Hepatocyte (in vitro differentiated cells): ENCODE measurements around the gene HIGD1A. TPM values are rescaled to one million over a fixed set of nuclear protein-coding genes. Genes with fewer than 3 reads are reported as not detected.

Source experiments
- DNase-seq: peaks from one replicate; pipeline ENCODE4 v3.0.0-alpha.2; 2016; ENCODE audit warnings: low spot score
- H2AFZ ChIP-seq: fragments of 200-600 bp; sonication (generic); 2 replicates; pipeline ENCODE4 v1.6.0; 2016; ENCODE audit warnings: antibody characterized with exemption, mild to moderate bottlenecking
- H3K27ac ChIP-seq: fragments of 200-600 bp; sonication (generic); 2 replicates; pipeline ENCODE4 v1.5.1; 2016; ENCODE audit warnings: mild to moderate bottlenecking
- H3K27me3 ChIP-seq: fragments of 200-600 bp; sonication (generic); 2 replicates; pipeline ENCODE4 v1.6.1; 2016
- H3K36me3 ChIP-seq: fragments of 200-600 bp; sonication (generic); replicated peaks from 2 replicates; pipeline ENCODE4 v1.5.1; 2016; ENCODE audit warnings: low read depth; ENCODE audit not compliant: insufficient read depth
- H3K4me1 ChIP-seq: fragments of 200-600 bp; sonication (generic); 2 replicates; pipeline ENCODE4 v1.5.1; 2016; ENCODE audit warnings: mild to moderate bottlenecking, moderate library complexity; ENCODE audit not compliant: insufficient read depth
- H3K4me2 ChIP-seq: fragments of 200-600 bp; sonication (generic); 2 replicates; pipeline ENCODE4 v1.6.0; 2016
- H3K4me3 ChIP-seq: fragments of 200-600 bp; sonication (generic); 2 replicates; pipeline ENCODE4 v1.5.1; 2016; ENCODE audit warnings: mild to moderate bottlenecking
- H3K79me2 ChIP-seq: fragments of 200-600 bp; sonication (generic); 2 replicates; pipeline ENCODE4 v1.6.0; 2017; ENCODE audit warnings: mild to moderate bottlenecking
- H3K9me2 ChIP-seq: fragments of 200-600 bp; sonication (generic); replicated peaks from 2 replicates; pipeline ENCODE4 v1.6.0; 2017; ENCODE audit warnings: mild to moderate bottlenecking; ENCODE audit not compliant: insufficient read depth
- H3K9me3 ChIP-seq: fragments of 200-600 bp; sonication (generic); 2 replicates; pipeline ENCODE4 v1.5.1; 2016; ENCODE audit warnings: low read depth, mild to moderate bottlenecking
- H4K20me1 ChIP-seq: fragments of 200-600 bp; sonication (generic); 2 replicates; pipeline ENCODE4 v1.6.0; 2016; ENCODE audit warnings: mild to moderate bottlenecking; ENCODE audit not compliant: insufficient read depth, poor library complexity, severe bottlenecking
- CTCF ChIP-seq: fragments of 200-600 bp; sonication (generic); IDR thresholded peaks from 2 replicates; pipeline ENCODE4 v1.5.1; 2016; ENCODE audit warnings: antibody characterized with exemption, mild to moderate bottlenecking; ENCODE audit not compliant: poor library complexity
- EZH2 ChIP-seq: fragments of 200-600 bp; sonication (generic); IDR thresholded peaks from 2 replicates; pipeline ENCODE4 v1.6.1; 2016; ENCODE audit warnings: antibody characterized with exemption, mild to moderate bottlenecking, borderline replicate concordance
- EZH2phosphoT487 ChIP-seq: fragments of 200-600 bp; sonication (generic); IDR thresholded peaks from one replicate; pipeline ENCODE4 v1.6.1; 2018; ENCODE audit warnings: antibody characterized with exemption, mild to moderate bottlenecking, low read depth, moderate library complexity; ENCODE audit not compliant: unreplicated experiment, severe bottlenecking
- WGBS: methylation state at CpG from one replicate; pipeline ENCODE4 v1.1.6; 2016; ENCODE audit warnings: low lambda C conversion rate; ENCODE audit errors: missing lambda C conversion rate; 5-methylcytosine and 5-hydroxymethylcytosine counted together
- polyA plus RNA-seq: library from polyadenylated mRNA; unstranded; fragments of >200 nt; fragmentation: Nextera tagmentation; extraction: Ambion mirVana; gene quantifications from 2 replicates; pipeline ENCODE4 v1.2.1, GENCODE V29; 2016
- total RNA-seq: library from RNA; depleted of rRNA; stranded (reverse); fragments of >200 nt; gene quantifications from 2 replicates; pipeline ENCODE4 v1.2.3, GENCODE V29; 2014

The HIGD1A gene
- total and polyA plus RNA-seq, 2 experiments from 2014 or later, result 218 to 252 TPM

GRCh38 chr3:42786631-42787030 lies 17.7 kb downstream of the HIGD1A start:
- no peaks in the 10 kb centered on the region for H3K27me3 ChIP-seq
- H3K4me1 ChIP-seq, result no peaks in the 10 kb centered on the region
- no peaks in the 10 kb centered on the region for H4K20me1 ChIP-seq
- 100% methylated on average over 2 of the region's 2 CpGs for WGBS
- H3K4me3 ChIP-seq, result no peak overlapping the region
- no peaks in the 10 kb centered on the region for H3K9me3 ChIP-seq
- TF ChIP-seq EZH2phosphoT487 (no peak), CTCF (no peak), EZH2 (no peak)
- H3K4me2 ChIP-seq, result no peak overlapping the region
- H3K79me2 ChIP-seq, result peaks cover 51% of the 10 kb centered on the region
- H3K36me3 ChIP-seq, result peaks cover 4% of the 10 kb centered on the region
- no peak overlapping the region for H2AFZ ChIP-seq
- no peak overlapping the region for H3K27ac ChIP-seq
- H3K9me2 ChIP-seq, result no peaks in the 10 kb centered on the region
- no peak for DNase-seq

GRCh38 chr3:42786212-42786611 lies 18.1 kb downstream of the HIGD1A start:
- H3K9me3 ChIP-seq, result no peaks in the 10 kb centered on the region
- no peak for DNase-seq
- peaks cover 4% of the 10 kb centered on the region for H3K36me3 ChIP-seq
- H3K4me1 ChIP-seq, result no peaks in the 10 kb centered on the region
- WGBS, result 89% methylated on average over 1 of the region's 1 CpG
- no peaks in the 10 kb centered on the region for H4K20me1 ChIP-seq
- H2AFZ ChIP-seq, result no peak overlapping the region
- TF ChIP-seq EZH2, result no peak
- TF ChIP-seq EZH2phosphoT487, result no peak
- TF ChIP-seq CTCF, result no peak
- H3K9me2 ChIP-seq, result no peaks in the 10 kb centered on the region
- H3K27me3 ChIP-seq, result no peaks in the 10 kb centered on the region
- H3K79me2 ChIP-seq, result peaks cover 49% of the 10 kb centered on the region
- H3K4me2 ChIP-seq, result no peak overlapping the region
- H3K4me3 ChIP-seq, result no peak overlapping the region
- no peak overlapping the region for H3K27ac ChIP-seq

GRCh38 chr3:42780892-42781700 lies 23.2 kb downstream of the HIGD1A start:
- Histone ChIP-seq H3K9me2 (no peaks in the 10 kb centered on the region), H3K27me3 (no peaks in the 10 kb centered on the region), H3K9me3 (no peaks in the 10 kb centered on the region), H3K36me3 (peaks cover 4% of the 10 kb centered on the region), H4K20me1 (no peaks in the 10 kb centered on the region), H2AFZ (no peak overlapping the region), H3K4me1 (no peaks in the 10 kb centered on the region), H3K4me3 (no peak overlapping the region), H3K4me2 (no peak overlapping the region), H3K79me2 (peaks cover 5% of the 10 kb centered on the region), H3K27ac (no peak overlapping the region)
- 62% methylated on average over 11 of the region's 11 CpGs for WGBS
- peak; percentile 86 for DNase-seq
- TF ChIP-seq CTCF (peak; percentile 83), EZH2phosphoT487 (no peak), EZH2 (no peak)
